Activated CD8-positive, alpha-beta memory T cell treated with anti-CD3 and anti-CD28 coated beads, Interleukin-2, amount 50 U/mL, for 48 hours (primary cell): Measurements from ENCODE around the gene CEP83.
"Not testable (repeated sequence)": the region's sequence is repeated elsewhere in the genome, so short reads cannot be mapped to it uniquely, and the experiment has no call there.

ENCODE experiments used
- DNase-seq: peaks from one replicate; pipeline ENCODE4 v3.0.0-alpha.2; 2020

Gene CEP83

GRCh38 chr12:94379479-94380113 is 80.1 kb downstream of the CEP83 start:
- DNase-seq, result no peak

GRCh38 chr12:94377599-94377998 is 82.1 kb downstream of the CEP83 start:
- DNase-seq, result no peak

- DNase-seq, result no peak
Observed at GRCh38 chr12:94374124-94374523, 85.5 kb downstream of the CEP83 start.

GRCh38 chr12:94372461-94372860 is 87.2 kb downstream of the CEP83 start:
- no peak for DNase-seq

GRCh38 chr12:94362653-94363052 is 97.0 kb downstream of the CEP83 start:
- no peak for DNase-seq

- no peak for DNase-seq
Observed at GRCh38 chr12:94359761-94360160, 99.9 kb downstream of the CEP83 start.

DNA sequence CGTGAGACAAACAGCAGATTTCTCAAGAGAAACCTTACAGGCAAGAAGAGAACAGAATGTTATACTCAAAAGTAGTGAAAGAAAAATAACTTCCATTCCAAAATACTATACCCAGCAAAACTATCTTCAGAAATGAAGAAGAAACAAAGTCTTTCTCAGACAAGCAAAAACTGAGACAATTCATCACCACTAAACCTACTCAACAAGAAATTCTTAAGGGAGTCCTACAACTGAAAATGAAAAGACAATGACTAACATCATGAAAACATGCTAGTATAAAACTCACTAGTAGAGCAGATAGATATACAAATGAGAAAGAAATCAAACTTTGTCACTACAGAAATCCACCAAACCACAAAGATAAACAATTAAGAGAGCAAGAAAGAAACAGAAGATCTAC is 106.5 kb downstream of the CEP83 start:
- DNase-seq, result no peak

DNA sequence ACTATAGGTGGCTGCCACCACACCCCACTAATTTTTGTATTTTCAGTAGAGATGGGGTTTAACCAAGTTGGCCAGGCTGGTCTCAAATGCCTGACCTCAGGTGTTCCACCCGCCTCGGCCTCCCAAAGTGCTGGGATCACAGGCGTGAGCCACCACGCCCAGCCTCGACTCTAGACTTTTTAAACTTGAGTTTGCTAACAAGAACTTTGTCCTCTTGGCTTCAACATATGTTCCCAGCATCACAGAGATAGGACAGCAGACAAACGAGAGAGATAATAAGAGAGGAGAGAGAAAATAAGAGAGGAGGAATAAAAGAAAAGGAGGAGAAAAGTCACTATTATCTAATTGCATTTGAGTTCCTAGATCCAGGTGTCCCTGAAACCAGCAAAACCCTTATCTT is 119.1 kb downstream of the CEP83 start:
- no peak for DNase-seq

DNA sequence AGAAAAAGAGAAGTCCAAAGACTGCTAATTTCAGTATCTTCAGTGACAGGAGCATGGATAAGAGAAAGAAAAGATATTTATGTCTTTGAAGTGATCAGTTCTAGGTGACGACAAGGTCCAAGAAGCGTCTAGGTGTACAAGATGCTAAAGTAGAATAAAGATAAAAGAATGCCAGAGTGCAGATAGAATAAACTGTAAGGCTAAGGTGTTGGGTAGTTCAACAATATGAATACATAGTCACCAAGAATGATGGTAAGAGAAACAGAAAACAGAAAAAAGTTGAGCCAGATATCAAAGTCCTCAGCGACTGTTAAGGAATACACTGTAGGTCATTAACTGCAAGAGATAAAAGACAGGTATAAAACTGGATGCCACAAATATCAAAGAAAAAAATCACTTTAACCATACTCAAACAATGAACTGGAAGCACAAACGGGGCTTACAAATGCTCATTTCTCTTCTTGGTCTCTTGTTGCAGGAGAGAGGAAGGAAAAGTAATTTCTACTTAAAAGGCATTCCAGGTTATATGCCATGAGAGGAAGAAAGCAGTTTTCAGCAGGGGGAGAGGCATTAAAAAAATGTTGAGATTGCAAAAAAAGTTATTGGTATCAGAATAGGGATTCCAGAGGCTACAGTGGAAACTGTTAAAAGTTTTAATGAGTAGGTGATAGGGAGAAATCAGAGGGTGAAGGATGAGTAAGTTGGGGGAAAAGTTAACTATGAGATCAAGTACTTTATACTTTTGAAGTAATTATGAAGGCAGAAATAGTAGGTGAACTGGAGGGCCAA is 121.5 kb downstream of the CEP83 start:
- no peak for DNase-seq

DNA sequence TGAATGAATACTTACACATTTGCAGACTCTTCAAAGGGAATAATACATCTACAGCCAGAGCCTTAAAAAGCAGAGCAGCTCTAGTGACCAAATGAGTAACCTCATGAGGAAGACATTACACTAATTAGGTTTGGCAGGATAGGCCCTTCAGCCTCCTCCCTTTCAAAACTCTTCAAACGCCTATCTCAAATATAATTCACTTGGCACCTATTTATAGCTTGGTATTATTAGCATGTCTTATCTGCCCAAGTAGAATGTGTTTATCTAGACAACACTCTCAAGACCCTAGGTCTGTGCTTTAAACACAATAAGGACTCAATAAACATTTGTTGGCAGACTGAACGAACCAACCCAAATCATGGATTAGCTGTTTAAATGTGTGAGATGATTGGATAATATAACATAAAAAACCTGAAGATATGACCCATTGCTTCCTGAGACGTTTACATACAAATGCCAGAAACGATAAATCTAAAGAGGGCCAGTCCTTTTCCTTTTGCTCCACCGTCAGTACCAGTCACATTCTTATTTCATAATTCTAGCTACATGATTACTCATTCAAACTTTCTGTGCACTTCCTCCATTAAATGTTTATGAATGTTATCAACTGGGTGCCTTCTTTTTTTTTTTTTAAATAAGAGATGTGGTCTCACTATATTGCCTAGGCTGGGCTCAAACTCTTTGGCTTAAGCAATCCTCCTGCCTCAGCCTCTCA is 123.3 kb downstream of the CEP83 start:
- no peak for DNase-seq

DNA sequence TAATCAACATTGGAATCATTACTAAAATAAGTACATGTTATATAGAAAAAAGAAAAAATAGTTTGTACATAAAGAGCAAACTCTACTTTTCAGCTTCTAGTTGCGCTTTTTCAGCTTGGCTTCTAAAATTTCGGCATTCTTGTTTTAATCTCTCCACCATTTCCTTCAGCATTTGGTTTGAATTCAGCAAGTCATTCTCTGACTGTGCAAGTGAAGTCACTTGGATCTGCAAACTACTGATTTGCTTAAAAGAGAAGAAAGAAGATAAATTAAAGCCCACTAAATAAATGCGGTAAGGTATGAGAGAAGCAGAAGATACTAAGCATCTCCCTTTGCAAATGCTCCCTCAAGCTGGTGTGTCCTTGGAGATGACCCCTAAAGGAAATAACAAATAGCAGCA is 126.3 kb downstream of the CEP83 start:
- DNase-seq, result no peak

DNA sequence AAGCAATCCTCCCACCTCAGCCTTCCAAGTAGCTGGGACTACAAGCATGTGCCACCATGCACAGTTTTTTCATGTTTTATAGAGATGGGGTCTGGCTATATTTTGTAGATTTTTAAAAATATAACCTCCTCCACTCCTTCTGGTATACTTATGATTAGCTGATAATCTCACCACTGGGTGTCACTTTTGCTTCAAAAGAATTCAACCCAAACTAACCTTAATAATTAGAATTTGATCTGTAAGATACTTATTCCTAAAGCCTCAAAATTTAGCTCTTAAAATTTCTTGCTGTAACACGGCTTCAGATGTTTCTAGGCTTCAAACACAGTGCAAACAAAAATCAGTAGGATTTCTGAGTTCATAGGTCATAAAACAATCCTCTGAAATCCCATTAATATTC is 130.3 kb downstream of the CEP83 start:
- DNase-seq, result no peak

- DNase-seq, result no peak
Observed at GRCh38 chr12:94327809-94328208, 131.9 kb downstream of the CEP83 start.

GRCh38 chr12:94326727-94327126 is 132.9 kb downstream of the CEP83 start:
- DNase-seq, result no peak

GRCh38 chr12:94326234-94326633 is 133.4 kb downstream of the CEP83 start:
- no peak for DNase-seq

DNA sequence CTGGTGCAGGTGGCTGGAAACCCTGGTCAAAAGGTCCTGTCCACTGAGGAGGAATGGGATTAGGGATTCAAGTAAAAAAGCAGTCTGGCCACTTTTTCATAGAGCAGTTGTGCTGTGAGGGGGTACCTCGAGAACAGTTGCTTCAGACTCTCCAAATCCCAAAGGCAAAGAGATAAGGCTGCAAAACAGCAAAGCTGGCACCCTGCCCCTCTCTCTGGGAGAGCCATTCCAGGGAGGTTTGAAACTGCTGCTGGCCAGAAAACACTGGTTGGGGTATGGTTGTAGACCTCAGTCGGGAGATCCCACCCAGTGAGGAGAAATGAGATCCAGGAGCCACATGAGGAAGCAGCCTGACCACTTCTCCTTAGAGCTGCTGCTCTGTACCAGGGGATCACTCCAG is 137.3 kb downstream of the CEP83 start:
- no peak for DNase-seq

DNA sequence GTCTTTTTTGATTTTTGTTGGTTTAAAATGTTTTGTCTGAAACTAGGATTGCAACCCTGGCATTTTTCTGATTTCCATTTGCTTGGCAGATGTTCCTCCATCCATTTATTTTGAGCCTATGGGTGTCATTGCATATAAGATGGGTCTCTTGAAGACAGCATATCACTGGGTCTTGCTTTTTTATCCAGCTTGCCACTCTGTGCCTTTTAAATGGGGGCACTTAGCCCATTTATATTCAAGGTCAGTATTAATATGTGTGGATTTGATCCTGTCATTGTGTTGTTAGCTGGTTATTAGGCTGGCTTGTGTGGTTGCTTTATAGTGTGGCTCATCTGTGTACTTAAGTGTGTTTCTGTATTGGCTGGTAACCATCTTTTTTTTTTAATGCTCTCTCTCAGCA is 139.6 kb downstream of the CEP83 start:
- DNase-seq, result no peak

DNA sequence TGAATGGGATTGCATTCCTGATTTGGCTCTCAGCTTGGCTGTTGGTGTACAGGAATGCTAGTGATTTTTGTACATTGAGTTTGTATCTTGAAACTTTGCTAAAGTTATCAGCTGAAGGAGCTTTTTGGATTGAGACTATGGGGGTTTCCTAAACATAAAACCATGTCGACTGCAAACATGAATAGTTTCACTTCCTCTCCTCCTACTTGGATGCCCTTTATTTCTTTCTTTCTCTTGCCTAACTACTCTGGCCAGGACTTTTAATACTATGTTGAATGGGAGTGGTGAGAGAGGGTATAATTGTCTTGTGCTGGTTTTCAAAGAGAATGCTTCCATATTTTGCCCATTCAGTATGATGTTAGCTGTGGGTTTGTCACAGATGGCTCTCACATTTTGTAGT is 141.5 kb downstream of the CEP83 start:
- no peak for DNase-seq

DNA sequence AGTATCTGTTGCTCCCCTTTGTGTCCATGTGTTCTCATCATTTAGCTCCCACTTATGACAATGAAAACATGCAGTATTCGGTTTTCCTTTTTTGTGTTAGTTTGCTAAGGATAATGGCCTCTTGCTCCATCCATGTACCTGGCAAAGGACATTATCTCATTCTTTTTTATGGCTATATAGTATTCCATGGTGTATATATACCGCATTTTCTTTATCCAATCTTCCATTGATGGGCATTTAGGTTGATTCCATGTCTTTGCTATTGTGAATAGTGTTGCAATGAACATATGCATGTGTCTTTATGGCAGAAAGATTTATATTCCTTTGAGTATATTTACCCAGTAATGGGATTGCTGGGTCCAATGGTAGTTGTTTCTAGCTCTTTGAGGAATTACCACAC is 143.1 kb downstream of the CEP83 start:
- DNase-seq, result not testable (repeated sequence)

DNA sequence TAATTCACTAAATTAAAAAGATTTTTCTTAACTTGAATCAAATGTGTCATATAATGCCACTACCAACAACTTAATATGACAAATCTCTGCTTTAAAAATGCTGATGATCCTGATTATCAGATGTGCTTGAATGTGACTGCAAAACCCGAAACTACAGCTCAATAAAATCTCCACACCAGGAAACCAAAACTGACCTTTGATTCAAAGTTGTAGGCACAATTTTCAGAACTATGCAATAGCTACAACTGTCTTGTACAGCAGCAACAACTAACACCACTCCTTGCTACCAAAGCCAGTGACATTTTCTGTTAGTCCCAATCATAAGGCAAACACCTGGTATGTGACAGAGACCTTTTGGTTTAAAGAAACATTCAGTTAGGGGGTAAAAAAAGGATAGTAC is 147.3 kb downstream of the CEP83 start:
- no peak for DNase-seq

DNA sequence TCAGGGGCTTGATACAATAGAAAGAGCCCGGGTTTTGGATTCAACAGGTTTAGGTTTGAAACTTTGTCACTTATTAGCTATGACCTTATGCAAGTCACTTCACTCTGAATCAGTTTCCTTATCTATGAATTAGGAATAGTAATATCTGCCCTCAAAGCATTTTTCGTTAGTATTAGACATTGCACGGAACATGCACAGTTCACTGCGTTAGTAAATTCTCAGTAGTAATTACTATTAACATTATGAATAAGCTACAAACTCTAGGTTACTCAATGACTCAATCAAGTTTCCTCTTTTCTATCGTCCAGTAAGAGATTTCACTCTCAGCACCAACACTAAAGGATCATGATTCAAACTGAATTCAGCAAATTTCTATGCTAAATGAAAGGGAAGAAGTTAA is 150.3 kb downstream of the CEP83 start:
- DNase-seq, result no peak

DNA sequence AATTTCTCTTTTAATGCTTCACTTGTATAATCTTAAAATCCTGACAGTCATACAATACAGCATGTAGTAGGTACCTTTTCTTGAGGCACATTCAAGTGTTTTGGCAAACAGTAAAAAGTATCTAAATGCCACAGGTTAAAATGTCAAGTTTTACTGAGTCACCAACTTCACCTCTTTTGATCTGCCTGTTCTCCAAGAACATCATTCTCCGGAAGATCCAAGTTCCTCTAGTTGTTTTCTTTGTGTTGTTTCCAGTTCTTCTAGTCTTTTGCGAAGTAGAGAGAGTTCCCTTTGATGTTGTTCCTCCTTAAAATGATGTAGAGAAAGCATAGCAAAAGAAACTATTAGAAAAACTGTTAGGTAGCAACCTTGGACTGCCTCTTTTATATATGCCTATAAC is 151.1 kb downstream of the CEP83 start:
- no peak for DNase-seq

GRCh38 chr12:94305130-94305957 is 154.3 kb downstream of the CEP83 start:
- no peak for DNase-seq
